ENCODE results near the gene FLT3LG. TPM values are rescaled to one million over a fixed set of nuclear protein-coding genes. Genes with fewer than 3 reads are reported as not detected.

Gene FLT3LG
- total and polyA plus RNA-seq, 9 of the 15 experiments (the other 6 are each of a cell fraction or from before 2014, with no cell fraction given): 0.31 to 6.4 (median 1.1) TPM

- TF ChIP-seq ZNF518B (CRISPR knock-in tag; IDR thresholded peaks at IDR 0.05): no peak
- TF ChIP-seq CTCFL (IDR thresholded peaks at IDR 0.05; ENCODE audit: borderline replicate concordance, insufficient read depth, low read depth, low read length, poor library complexity, severe bottlenecking): no peak
- TF ChIP-seq CC2D1A (IDR thresholded peaks at IDR 0.05): no peak
- TF ChIP-seq GTF2B (IDR thresholded peaks at IDR 0.05; ENCODE audit: extremely low read depth, insufficient read length): no peak
- 0 out of 2 replicates have a peak, but pooled peaks have one; percentile 4 for TF ChIP-seq CBFA2T2 (conservative IDR thresholded peaks at IDR 0.05)
- TF ChIP-seq MITF (IDR thresholded peaks at IDR 0.05): no peak
- no peak for TF ChIP-seq ZNF347 (CRISPR knock-in tag; IDR thresholded peaks at IDR 0.05; ENCODE audit: low read depth)
- 0 out of 2 replicates have a peak, but pooled peaks have one; percentile 18 for TF ChIP-seq ZNF740 (CRISPR knock-in tag; IDR thresholded peaks at IDR 0.05)
- no peak for TF ChIP-seq ZNF740 (tag; IDR thresholded peaks at IDR 0.05)
- TF ChIP-seq L3MBTL2 (IDR thresholded peaks at IDR 0.05): peak; percentile 93
- peak; percentile 40; the same call in 1 of the 2 replicates for TF ChIP-seq SP1 (CRISPR knock-in tag; IDR thresholded peaks at IDR 0.05)
- no peak for TF ChIP-seq NEUROD1 (IDR thresholded peaks at IDR 0.05; ENCODE audit: borderline replicate concordance, low read depth, low read length, partially characterized antibody)
- TF ChIP-seq RAD51 (IDR thresholded peaks at IDR 0.05; ENCODE audit: borderline replicate concordance, low read depth): peak; percentile 50; the same call in 1 of the 2 replicates
- peak; percentile 63; the same call in 1 of the 2 replicates for TF ChIP-seq ZNF431 (CRISPR knock-in tag; IDR thresholded peaks at IDR 0.05)
- TF ChIP-seq SRSF3 (IDR thresholded peaks at IDR 0.05; ENCODE audit: insufficient read depth, low read length): no peak
- no peak for TF ChIP-seq HNRNPLL (IDR thresholded peaks at IDR 0.05; ENCODE audit: low read depth, low read length, poor library complexity, severe bottlenecking)
Observed at GRCh38 chr19:49427855-49428546, 46.0 kb upstream of the FLT3LG start (continued).
